ENCODE data around the gene PER2. TPM values are rescaled to one million over a fixed set of nuclear protein-coding genes. Genes with fewer than 3 reads are reported as not detected.

The PER2 gene
- total and polyA plus RNA-seq, 3 experiments from 2014 or later = 4.3 to 14.2 (median 12.9) TPM

GRCh38 chr2:238227587-238228032 lies 60.8 kb downstream of the PER2 start:
- Histone ChIP-seq H3K27me3 (ENCODE audit: insufficient read depth, low read length, poor library complexity, severe bottlenecking) (no peaks in the 10 kb centered on the region), H3K4me3 (ENCODE audit: low read length) (no peak overlapping the region), H3K4me1 (ENCODE audit: insufficient read depth, low read length) (peaks cover 10% of the 10 kb centered on the region), H3K36me3 (ENCODE audit: insufficient read depth, low read length) (no peaks in the 10 kb centered on the region), H3K9me3 (ENCODE audit: low read length) (no peaks in the 10 kb centered on the region), H3K27ac (ENCODE audit: low read depth, low read length) (no peak overlapping the region)
- Mint-ChIP-seq H3K4me1 (peaks cover 9 to 25% (median 21%) of the 10 kb centered on the region in 3 donors), H3K9me3 (peaks cover 0 to 3% (median 0%) of the 10 kb centered on the region in 5 donors), H3K27ac (no peak overlapping the region), H3K36me3 (peaks cover 4 to 15% (median 5%) of the 10 kb centered on the region in 3 donors), H3K4me3 (peak overlapping the region in 1 of 7 donors; percentile 38), H3K27me3 (peaks cover 0 to 19% of the 10 kb centered on the region in 2 donors)
- CTCF ChIA-PET = no interaction called here
- no peak for DNase-seq
- POLR2A ChIA-PET = no interaction called here

- H3K4me3 Mint-ChIP-seq = no peak overlapping the region
Observed at GRCh38 chr2:238226698-238227586, 61.5 kb downstream of the PER2 start.

GRCh38 chr2:238225911-238226697 lies 62.3 kb downstream of the PER2 start:
- Histone ChIP-seq H3K27me3 (ENCODE audit: insufficient read depth, low read length, poor library complexity, severe bottlenecking) (no peaks in the 10 kb centered on the region), H3K27ac (ENCODE audit: low read depth, low read length) (no peak overlapping the region), H3K4me3 (ENCODE audit: low read length) (no peak overlapping the region), H3K9me3 (ENCODE audit: low read length) (no peaks in the 10 kb centered on the region), H3K36me3 (ENCODE audit: insufficient read depth, low read length) (no peaks in the 10 kb centered on the region), H3K4me1 (ENCODE audit: insufficient read depth, low read length) (peaks cover 8% of the 10 kb centered on the region)
- no peak overlapping the region for H3K4me3 Mint-ChIP-seq
- no peak overlapping the region for H3K27ac Mint-ChIP-seq
- ChIA-PET CTCF (interaction anchor here (0.6 kb wide), 1 partner anchor 37 kb away, joined by 3 read pairs; no protein-coding TSS in a partner anchor), POLR2A (no interaction called here)
- DNase-seq = no peak
- peaks cover 6 to 13% (median 13%) of the 10 kb centered on the region in 3 donors for H3K4me1 Mint-ChIP-seq
- peaks cover 0 to 3% (median 0%) of the 10 kb centered on the region in 5 donors for H3K9me3 Mint-ChIP-seq
- peaks cover 0 to 19% of the 10 kb centered on the region in 2 donors for H3K27me3 Mint-ChIP-seq
- peaks cover 4 to 15% (median 5%) of the 10 kb centered on the region in 3 donors for H3K36me3 Mint-ChIP-seq

More at GRCh38 chr2:238226698-238227586, 61.5 kb downstream of the PER2 start:
- H3K9me3 ChIP-seq (ENCODE audit: low read length) = no peaks in the 10 kb centered on the region
- Mint-ChIP-seq H3K4me1 (peaks cover 9 to 22% (median 20%) of the 10 kb centered on the region in 3 donors), H3K9me3 (peaks cover 0 to 3% (median 0%) of the 10 kb centered on the region in 5 donors), H3K36me3 (peaks cover 4 to 15% (median 5%) of the 10 kb centered on the region in 3 donors), H3K27me3 (peaks cover 0 to 19% of the 10 kb centered on the region in 2 donors), H3K27ac (no peak overlapping the region)
- no peaks in the 10 kb centered on the region for H3K27me3 ChIP-seq (ENCODE audit: insufficient read depth, low read length, poor library complexity, severe bottlenecking)
- ChIA-PET POLR2A (no interaction called here), CTCF (interaction anchor here (0.6 kb wide), 1 partner anchor 36 kb away, joined by 3 read pairs; no protein-coding TSS in a partner anchor)
- H3K27ac ChIP-seq (ENCODE audit: low read depth, low read length) = no peak overlapping the region
- DNase-seq = no peak
- H3K4me1 ChIP-seq (ENCODE audit: insufficient read depth, low read length) = peaks cover 10% of the 10 kb centered on the region
- no peaks in the 10 kb centered on the region for H3K36me3 ChIP-seq (ENCODE audit: insufficient read depth, low read length)
- no peak overlapping the region for H3K4me3 ChIP-seq (ENCODE audit: low read length)

- peaks cover 0 to 12% of the 10 kb centered on the region in 2 donors for H3K27me3 Mint-ChIP-seq
- Histone ChIP-seq H3K36me3 (ENCODE audit: insufficient read depth, low read length) (no peaks in the 10 kb centered on the region), H3K27ac (ENCODE audit: low read depth, low read length) (no peak overlapping the region), H3K4me1 (ENCODE audit: insufficient read depth, low read length) (no peaks in the 10 kb centered on the region), H3K9me3 (ENCODE audit: low read length) (no peaks in the 10 kb centered on the region), H3K27me3 (ENCODE audit: insufficient read depth, low read length, poor library complexity, severe bottlenecking) (no peaks in the 10 kb centered on the region), H3K4me3 (ENCODE audit: low read length) (no peak overlapping the region)
- ChIA-PET POLR2A (no interaction called here), CTCF (no interaction called here)
- no peak for DNase-seq
- peaks cover 2 to 4% (median 3%) of the 10 kb centered on the region in 3 donors for H3K4me1 Mint-ChIP-seq
- H3K4me3 Mint-ChIP-seq = no peak overlapping the region
- H3K36me3 Mint-ChIP-seq = peaks cover 4 to 15% (median 5%) of the 10 kb centered on the region in 3 donors
- no peaks in the 10 kb centered on the region for H3K9me3 Mint-ChIP-seq
- no peak overlapping the region for H3K27ac Mint-ChIP-seq
Observed at GRCh38 chr2:238225121-238225520, 63.3 kb downstream of the PER2 start.

- POLR2A ChIA-PET = no interaction called here
- H3K4me1 Mint-ChIP-seq = peaks cover 0 to 3% (median 2%) of the 10 kb centered on the region in 3 donors
- H3K27me3 Mint-ChIP-seq = peaks cover 0 to 10% of the 10 kb centered on the region in 2 donors
- CTCF ChIA-PET = no interaction called here
- no peak overlapping the region for H3K4me3 Mint-ChIP-seq
- Histone ChIP-seq H3K4me1 (ENCODE audit: insufficient read depth, low read length) (no peaks in the 10 kb centered on the region), H3K27ac (ENCODE audit: low read depth, low read length) (no peak overlapping the region), H3K27me3 (ENCODE audit: insufficient read depth, low read length, poor library complexity, severe bottlenecking) (no peaks in the 10 kb centered on the region), H3K36me3 (ENCODE audit: insufficient read depth, low read length) (no peaks in the 10 kb centered on the region), H3K4me3 (ENCODE audit: low read length) (no peak overlapping the region), H3K9me3 (ENCODE audit: low read length) (no peaks in the 10 kb centered on the region)
- no peak for DNase-seq
- no peak overlapping the region for H3K27ac Mint-ChIP-seq
- no peaks in the 10 kb centered on the region for H3K9me3 Mint-ChIP-seq
- peaks cover 4 to 15% (median 4%) of the 10 kb centered on the region in 3 donors for H3K36me3 Mint-ChIP-seq
Observed at GRCh38 chr2:238224356-238225035, 63.9 kb downstream of the PER2 start.

GRCh38 chr2:238220892-238221521 lies 67.4 kb downstream of the PER2 start:
- ChIA-PET CTCF (no interaction called here), POLR2A (no interaction called here)
- Histone ChIP-seq H3K27ac (ENCODE audit: low read depth, low read length) (no peak overlapping the region), H3K36me3 (ENCODE audit: insufficient read depth, low read length) (no peaks in the 10 kb centered on the region), H3K9me3 (ENCODE audit: low read length) (no peaks in the 10 kb centered on the region), H3K4me1 (ENCODE audit: insufficient read depth, low read length) (no peaks in the 10 kb centered on the region), H3K27me3 (ENCODE audit: insufficient read depth, low read length, poor library complexity, severe bottlenecking) (no peaks in the 10 kb centered on the region), H3K4me3 (ENCODE audit: low read length) (no peak overlapping the region)
- no peak for DNase-seq
- Mint-ChIP-seq H3K27ac (no peak overlapping the region), H3K27me3 (peaks cover 3 to 4% of the 10 kb centered on the region in 2 donors), H3K4me1 (peaks cover 0 to 2% (median 0%) of the 10 kb centered on the region in 3 donors), H3K4me3 (peak overlapping the region in 2 of 7 donors; percentile 41 to 65), H3K36me3 (peaks cover 0 to 9% (median 1%) of the 10 kb centered on the region in 3 donors), H3K9me3 (no peaks in the 10 kb centered on the region)

- Mint-ChIP-seq H3K4me3 (peak overlapping the region in 1 of 7 donors; percentile 18), H3K4me1 (peaks cover 0 to under 1% (median 0%) of the 10 kb centered on the region in 3 donors), H3K36me3 (peaks cover 0 to 4% (median 1%) of the 10 kb centered on the region in 3 donors), H3K9me3 (no peaks in the 10 kb centered on the region), H3K27me3 (peaks cover 3 to 7% of the 10 kb centered on the region in 2 donors), H3K27ac (no peak overlapping the region)
- Histone ChIP-seq H3K9me3 (ENCODE audit: low read length) (no peaks in the 10 kb centered on the region), H3K27me3 (ENCODE audit: insufficient read depth, low read length, poor library complexity, severe bottlenecking) (no peaks in the 10 kb centered on the region), H3K4me3 (ENCODE audit: low read length) (no peak overlapping the region), H3K27ac (ENCODE audit: low read depth, low read length) (no peak overlapping the region), H3K36me3 (ENCODE audit: insufficient read depth, low read length) (no peaks in the 10 kb centered on the region), H3K4me1 (ENCODE audit: insufficient read depth, low read length) (no peaks in the 10 kb centered on the region)
- ChIA-PET CTCF (no interaction called here), POLR2A (no interaction called here)
- no peak for DNase-seq
Observed at GRCh38 chr2:238220274-238220891, 68.0 kb downstream of the PER2 start.

Data from CD8-positive, alpha-beta memory T cell (primary cell).